GM20000 (cell line): ENCODE measurements around the gene ST6GALNAC5.
"Not testable (repeated sequence)": the region's sequence is repeated elsewhere in the genome, so short reads cannot be mapped to it uniquely, and the experiment has no call there.

Experiments
- DNase-seq: peaks from one replicate; pipeline ENCODE4 v3.0.0; 2012; ENCODE audit warnings: low spot score
- TF ChIP-seq, protein P1 (sequence below): IDR thresholded peaks from 2 replicates; pipeline ENCODE4 v1.5.1; 2012; ENCODE audit warnings: mild to moderate bottlenecking, control low read depth; ENCODE audit errors: extremely low read depth, missing control alignments

The ST6GALNAC5 gene

DNA sequence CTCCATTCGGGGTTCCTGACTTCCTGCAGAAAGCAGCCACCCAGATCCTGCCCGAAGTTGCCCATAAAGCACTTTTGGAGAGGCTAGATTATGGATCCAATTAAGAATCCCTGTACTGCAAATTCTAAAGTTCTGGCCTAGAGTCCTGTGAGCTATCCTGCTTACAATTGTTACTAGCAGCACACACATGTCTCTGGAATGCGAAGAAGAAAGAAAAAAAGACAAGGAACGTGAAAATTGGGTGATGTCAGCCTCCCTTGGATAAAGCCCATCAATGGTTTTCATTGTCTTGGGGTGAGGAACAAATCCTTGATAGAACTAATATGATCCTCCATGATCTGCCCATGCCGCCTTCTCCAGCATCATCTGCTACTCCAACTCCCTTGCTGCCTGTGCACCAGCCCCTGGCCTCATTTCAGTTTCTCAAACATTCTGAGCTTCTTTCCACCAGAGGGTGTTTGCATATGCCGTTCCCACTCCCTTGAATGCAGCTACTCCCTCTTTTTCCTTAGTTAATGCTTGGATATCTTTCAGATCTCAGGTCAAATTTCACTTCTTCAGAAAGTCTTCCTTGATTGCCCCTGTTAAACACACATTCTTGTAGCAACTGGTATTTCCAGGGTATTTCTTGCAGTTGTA lies 94.0 kb downstream of the ST6GALNAC5 start:
- TF ChIP-seq, protein P1, sequence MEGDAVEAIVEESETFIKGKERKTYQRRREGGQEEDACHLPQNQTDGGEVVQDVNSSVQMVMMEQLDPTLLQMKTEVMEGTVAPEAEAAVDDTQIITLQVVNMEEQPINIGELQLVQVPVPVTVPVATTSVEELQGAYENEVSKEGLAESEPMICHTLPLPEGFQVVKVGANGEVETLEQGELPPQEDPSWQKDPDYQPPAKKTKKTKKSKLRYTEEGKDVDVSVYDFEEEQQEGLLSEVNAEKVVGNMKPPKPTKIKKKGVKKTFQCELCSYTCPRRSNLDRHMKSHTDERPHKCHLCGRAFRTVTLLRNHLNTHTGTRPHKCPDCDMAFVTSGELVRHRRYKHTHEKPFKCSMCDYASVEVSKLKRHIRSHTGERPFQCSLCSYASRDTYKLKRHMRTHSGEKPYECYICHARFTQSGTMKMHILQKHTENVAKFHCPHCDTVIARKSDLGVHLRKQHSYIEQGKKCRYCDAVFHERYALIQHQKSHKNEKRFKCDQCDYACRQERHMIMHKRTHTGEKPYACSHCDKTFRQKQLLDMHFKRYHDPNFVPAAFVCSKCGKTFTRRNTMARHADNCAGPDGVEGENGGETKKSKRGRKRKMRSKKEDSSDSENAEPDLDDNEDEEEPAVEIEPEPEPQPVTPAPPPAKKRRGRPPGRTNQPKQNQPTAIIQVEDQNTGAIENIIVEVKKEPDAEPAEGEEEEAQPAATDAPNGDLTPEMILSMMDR = no peak
- DNase-seq = no peak

DNA sequence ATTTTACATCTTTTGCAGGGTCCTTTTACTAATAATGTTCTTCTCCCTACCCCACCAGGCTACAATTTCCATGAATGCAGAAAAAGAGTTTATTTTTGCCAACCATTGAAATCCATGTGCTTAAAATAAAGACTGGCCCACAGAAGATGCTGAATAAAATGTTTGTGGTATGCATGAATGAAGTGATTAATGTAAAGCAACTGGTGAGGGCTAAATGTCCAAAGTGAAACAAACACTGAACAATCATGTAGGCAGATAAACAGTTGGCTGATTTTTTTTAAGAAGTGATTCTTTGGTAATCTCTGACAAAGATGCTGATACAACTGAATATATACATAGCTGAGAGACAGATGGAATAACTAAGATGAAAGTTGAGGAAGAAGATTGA lies 94.5 kb downstream of the ST6GALNAC5 start:
- TF ChIP-seq, protein P1 = no peak
- DNase-seq = no peak

DNA sequence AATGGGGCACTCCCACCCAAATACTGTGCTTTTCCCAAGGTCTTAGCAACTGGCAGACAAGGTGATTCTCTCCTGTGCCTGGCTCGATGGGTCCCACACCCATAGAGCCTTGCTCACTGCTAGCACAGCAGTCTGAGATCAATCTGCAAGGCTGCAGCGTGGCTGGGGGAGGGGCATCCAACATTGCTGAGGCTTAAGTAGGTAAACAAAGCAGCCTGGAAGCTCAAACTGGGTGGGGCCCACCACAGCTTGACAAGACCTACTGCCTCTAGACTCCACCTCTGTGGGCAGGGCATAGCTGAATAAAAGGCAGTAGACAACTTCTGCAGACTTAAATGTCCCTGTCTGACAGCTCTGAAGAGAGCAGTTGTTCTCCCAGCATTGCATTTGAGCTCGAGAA lies 114.0 kb downstream of the ST6GALNAC5 start:
- DNase-seq = not testable (repeated sequence)

DNA sequence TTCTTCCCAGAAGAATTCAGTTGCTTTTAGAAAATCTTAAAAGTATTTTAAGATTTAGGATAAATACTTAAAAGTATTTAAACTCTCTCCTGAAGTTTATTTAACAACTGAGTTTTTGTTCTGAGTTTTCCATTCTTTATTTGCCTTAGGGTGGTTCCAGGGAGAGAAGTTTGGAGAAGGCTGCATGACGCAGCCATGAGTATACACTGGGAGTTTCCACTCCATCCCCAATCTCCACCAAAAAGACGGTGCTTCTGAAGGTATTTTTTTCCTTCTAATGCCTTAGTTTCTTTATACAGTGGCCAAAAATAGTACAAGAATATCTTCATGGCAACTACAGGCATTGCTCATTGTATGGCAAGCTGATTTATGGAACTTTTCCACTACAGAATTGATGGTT lies 122.7 kb downstream of the ST6GALNAC5 start:
- DNase-seq = no peak
- TF ChIP-seq, protein P1 = no peak

DNA sequence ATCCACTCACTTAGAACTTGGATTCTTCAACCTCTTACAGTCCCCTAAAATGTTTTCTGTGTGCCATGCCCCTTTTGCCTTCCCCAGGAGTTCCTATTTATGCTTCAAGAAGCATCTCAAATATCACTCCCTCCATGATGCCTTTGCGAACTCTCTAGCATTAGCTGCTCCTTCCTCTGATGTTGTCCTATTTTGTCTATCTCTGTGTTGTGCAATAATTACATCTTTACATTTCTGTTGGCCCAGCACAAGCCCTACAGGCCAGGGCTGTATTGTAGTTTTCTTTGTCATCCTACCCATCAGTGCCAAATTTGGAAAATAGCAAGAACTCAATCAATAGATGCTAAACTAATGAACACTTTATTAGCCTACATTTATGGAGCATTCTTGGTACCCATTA lies 125.8 kb downstream of the ST6GALNAC5 start:
- TF ChIP-seq, protein P1 = no peak
- no peak for DNase-seq

DNA sequence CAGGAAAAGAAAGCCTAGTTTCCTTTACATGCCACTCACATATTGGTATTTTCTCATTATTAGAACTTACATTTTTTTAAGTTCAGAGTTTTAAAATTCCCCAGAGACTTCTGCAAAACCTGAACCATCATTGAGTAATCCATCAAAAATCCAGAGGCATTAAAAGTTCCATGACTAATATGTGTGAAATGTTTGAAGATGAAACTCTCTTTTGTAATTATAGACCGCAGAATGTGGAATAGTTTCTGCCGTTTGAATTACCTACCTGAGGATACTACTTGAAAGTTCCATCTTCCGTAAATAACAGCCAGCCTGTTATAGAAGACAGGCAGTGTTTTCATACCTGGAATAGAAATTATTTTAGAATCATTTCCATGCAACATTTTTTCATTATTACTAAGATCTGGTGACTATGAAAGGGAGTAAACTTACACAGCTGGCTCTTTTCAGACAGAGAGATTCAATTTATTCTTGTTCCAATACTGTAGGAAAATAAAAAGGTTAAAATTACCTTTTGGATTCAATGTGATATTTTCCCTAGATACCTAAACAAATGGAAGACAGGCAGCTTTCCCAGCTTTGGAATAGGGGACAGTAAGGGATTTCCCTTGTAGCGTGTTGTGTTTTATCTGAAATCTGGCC lies 131.4 kb downstream of the ST6GALNAC5 start:
- DNase-seq = no peak

DNA sequence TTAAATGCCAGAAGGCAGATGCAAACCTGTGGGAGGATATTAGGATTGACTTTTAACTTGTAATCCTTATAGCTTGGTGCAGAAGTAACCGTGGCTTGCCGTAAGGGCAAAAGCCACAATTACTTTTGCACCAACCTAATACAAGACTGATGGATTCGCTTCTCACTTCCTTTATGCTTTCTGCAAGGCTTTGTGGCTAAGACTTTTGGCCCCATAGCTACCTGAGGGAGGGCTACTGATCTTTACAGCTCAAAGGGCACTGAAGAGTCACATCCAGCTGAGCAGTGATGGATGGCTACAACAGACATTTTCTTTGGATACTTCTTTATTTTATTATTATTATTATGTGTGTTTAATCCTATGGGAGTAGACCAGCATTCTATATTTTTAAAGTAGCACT lies 140.4 kb downstream of the ST6GALNAC5 start:
- TF ChIP-seq, protein P1 = no peak

More for the DNA sequence above, 131.4 kb downstream of the ST6GALNAC5 start:
- TF ChIP-seq, protein P1 = no peak

DNA sequence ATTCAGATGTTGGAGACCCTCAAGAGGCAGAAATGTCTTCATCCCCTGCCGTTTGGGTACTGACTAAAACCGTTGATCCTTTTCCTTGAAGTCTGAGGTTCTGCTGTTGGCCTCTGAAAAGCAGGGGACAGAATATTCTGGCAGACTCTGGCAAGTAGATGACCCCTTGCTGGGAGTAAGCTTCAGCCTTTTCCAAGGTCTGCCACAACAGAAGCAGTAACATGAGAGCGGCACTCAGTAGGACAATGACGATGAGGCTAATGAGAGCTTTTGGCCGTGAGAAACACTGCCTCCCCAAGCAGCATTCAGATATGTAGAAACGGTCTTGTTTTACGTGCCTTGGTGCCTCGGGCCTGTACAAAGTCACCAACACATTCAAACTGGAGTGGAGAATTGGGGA lies 143.7 kb downstream of the ST6GALNAC5 start:
- DNase-seq = no peak
- TF ChIP-seq, protein P1 = no peak

More for the DNA sequence above, 140.4 kb downstream of the ST6GALNAC5 start:
- DNase-seq = no peak
